AG04450 (cell line): ENCODE data around the gene CADM2. TPM values are rescaled to one million over a fixed set of nuclear protein-coding genes. Genes with fewer than 3 reads are reported as not detected.

Source experiments
- CTCF ChIA-PET: fragments of 300-600, 350-600 bp; formaldehyde crosslinking; extraction: SDS; loops from one replicate; lab custom pipeline; 2022; ENCODE audit warnings: antibody characterized with exemption, inconsistent platforms; lab: Charles Lee
- POLR2A ChIA-PET: fragments of 350-600 bp; formaldehyde crosslinking; extraction: SDS; loops from one replicate; lab custom pipeline; 2021; ENCODE audit warnings: antibody characterized with exemption, inconsistent platforms; lab: Yijun Ruan, JAX
- DNase-seq: peaks from one replicate; pipeline ENCODE4 v3.0.0-alpha.2; 2011; ENCODE audit warnings: low read depth, low spot score
- H3K27ac ChIP-seq: one replicate; pipeline ENCODE4 v1.5.1; 2012; ENCODE audit warnings: low read depth, low read length, control low read depth
- H3K27me3 ChIP-seq: one replicate; pipeline ENCODE4 v1.6.0; 2012; ENCODE audit warnings: low read length; ENCODE audit not compliant: control insufficient read depth, insufficient read depth
- H3K4me3 ChIP-seq: 2 replicates; pipeline ENCODE4 v1.5.1; 2011; ENCODE audit warnings: mild to moderate bottlenecking, low read depth, low read length, control low read depth
- H3K9me3 ChIP-seq: 2 replicates; pipeline ENCODE4 v1.5.1; 2012; ENCODE audit warnings: low read length; ENCODE audit not compliant: control insufficient read depth, insufficient read depth
- polyA plus RNA-seq: library from polyadenylated mRNA; depleted of rRNA; stranded (reverse); fragments of >200 nt; gene quantifications from 2 replicates; pipeline ENCODE4 v1.2.3, GENCODE V29; 2011
- TF ChIP-seq, protein P1 (sequence below): IDR thresholded peaks from 2 replicates; pipeline ENCODE4 v1.5.1; 2011; ENCODE audit warnings: low read depth, low read length, control low read depth, inconsistent platforms

The CADM2 gene
- polyA plus RNA-seq, 1 experiment = not detected

GRCh38 chr3:84974347-84974746 lies 15.6 kb downstream of the CADM2 start:
- H3K9me3 ChIP-seq = no peaks in the 10 kb centered on the region
- no peak overlapping the region for H3K4me3 ChIP-seq
- TF ChIP-seq, protein P1, sequence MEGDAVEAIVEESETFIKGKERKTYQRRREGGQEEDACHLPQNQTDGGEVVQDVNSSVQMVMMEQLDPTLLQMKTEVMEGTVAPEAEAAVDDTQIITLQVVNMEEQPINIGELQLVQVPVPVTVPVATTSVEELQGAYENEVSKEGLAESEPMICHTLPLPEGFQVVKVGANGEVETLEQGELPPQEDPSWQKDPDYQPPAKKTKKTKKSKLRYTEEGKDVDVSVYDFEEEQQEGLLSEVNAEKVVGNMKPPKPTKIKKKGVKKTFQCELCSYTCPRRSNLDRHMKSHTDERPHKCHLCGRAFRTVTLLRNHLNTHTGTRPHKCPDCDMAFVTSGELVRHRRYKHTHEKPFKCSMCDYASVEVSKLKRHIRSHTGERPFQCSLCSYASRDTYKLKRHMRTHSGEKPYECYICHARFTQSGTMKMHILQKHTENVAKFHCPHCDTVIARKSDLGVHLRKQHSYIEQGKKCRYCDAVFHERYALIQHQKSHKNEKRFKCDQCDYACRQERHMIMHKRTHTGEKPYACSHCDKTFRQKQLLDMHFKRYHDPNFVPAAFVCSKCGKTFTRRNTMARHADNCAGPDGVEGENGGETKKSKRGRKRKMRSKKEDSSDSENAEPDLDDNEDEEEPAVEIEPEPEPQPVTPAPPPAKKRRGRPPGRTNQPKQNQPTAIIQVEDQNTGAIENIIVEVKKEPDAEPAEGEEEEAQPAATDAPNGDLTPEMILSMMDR = no peak
- no peak overlapping the region for H3K27ac ChIP-seq
- POLR2A ChIA-PET = no interaction called here
- DNase-seq = no peak
- H3K27me3 ChIP-seq = no peaks in the 10 kb centered on the region
- CTCF ChIA-PET = no interaction called here

GRCh38 chr3:84977021-84977420 lies 18.2 kb downstream of the CADM2 start:
- CTCF ChIA-PET = no interaction called here
- no peak overlapping the region for H3K4me3 ChIP-seq
- TF ChIP-seq, protein P1 = no peak

GRCh38 chr3:84978843-84979242 lies 20.1 kb downstream of the CADM2 start:
- no peak for DNase-seq
- no peaks in the 10 kb centered on the region for H3K27me3 ChIP-seq
- no peaks in the 10 kb centered on the region for H3K9me3 ChIP-seq
- POLR2A ChIA-PET = no interaction called here
- no peak overlapping the region for H3K4me3 ChIP-seq
- TF ChIP-seq, protein P1 = no peak
- no peak overlapping the region for H3K27ac ChIP-seq
- CTCF ChIA-PET = no interaction called here

More at GRCh38 chr3:84977021-84977420, 18.2 kb downstream of the CADM2 start:
- H3K27ac ChIP-seq = no peak overlapping the region
- H3K9me3 ChIP-seq = no peaks in the 10 kb centered on the region
- POLR2A ChIA-PET = no interaction called here
- no peaks in the 10 kb centered on the region for H3K27me3 ChIP-seq
- DNase-seq = no peak

DNA sequence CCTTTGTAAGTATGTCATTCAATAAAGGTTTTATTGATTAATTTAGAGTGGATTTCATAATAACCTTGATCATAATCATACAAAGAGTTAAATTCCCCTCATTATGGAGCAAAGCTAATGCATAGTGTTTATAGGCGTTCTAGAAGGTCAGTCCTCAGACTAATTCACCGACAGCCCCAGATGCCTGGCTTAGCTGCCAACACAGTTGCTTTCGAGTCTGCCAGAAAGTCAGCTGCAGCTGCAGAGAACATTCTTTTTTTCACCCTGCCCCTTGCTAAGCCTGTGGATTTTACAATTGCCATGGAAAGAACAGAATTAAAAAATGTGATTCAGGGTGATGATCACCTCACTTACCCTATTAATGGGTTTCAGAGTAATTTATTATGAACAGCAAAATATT lies 21.2 kb downstream of the CADM2 start:
- Histone ChIP-seq H3K4me3 (no peak overlapping the region), H3K9me3 (no peaks in the 10 kb centered on the region), H3K27ac (no peak overlapping the region), H3K27me3 (no peaks in the 10 kb centered on the region)
- no peak for DNase-seq
- TF ChIP-seq, protein P1 = no peak
- ChIA-PET POLR2A (no interaction called here), CTCF (no interaction called here)

DNA sequence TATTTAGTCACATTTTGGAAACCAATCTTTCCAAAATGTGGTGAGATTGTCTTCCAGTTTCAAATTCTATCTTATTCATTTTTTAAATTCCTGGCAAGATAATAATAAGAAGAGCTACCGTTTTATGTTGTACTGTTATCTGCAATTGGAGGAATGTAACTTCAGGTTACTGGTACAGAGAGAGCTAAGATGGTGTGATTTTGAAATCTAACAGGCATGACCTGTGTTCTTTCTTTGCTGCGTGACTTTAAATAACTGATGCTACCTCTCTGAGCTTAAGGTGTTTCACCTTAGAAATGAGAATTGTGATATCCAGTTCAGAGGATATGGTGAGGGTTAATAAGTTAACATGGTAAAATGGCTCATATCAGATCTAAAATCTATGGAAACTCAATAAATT lies 21.7 kb downstream of the CADM2 start:
- Histone ChIP-seq H3K27me3 (no peaks in the 10 kb centered on the region), H3K27ac (no peak overlapping the region), H3K9me3 (no peaks in the 10 kb centered on the region), H3K4me3 (no peak overlapping the region)
- TF ChIP-seq, protein P1 = no peak
- DNase-seq = no peak
- CTCF ChIA-PET = no interaction called here
- POLR2A ChIA-PET = no interaction called here
